SK-N-DZ (cell line): ENCODE data around the gene NT5DC4.

Experiments used
- DNase-seq: peaks from one replicate; pipeline ENCODE4 v3.0.0-alpha.2; 2015; ENCODE audit warnings: low spot score

NT5DC4 gene

DNA sequence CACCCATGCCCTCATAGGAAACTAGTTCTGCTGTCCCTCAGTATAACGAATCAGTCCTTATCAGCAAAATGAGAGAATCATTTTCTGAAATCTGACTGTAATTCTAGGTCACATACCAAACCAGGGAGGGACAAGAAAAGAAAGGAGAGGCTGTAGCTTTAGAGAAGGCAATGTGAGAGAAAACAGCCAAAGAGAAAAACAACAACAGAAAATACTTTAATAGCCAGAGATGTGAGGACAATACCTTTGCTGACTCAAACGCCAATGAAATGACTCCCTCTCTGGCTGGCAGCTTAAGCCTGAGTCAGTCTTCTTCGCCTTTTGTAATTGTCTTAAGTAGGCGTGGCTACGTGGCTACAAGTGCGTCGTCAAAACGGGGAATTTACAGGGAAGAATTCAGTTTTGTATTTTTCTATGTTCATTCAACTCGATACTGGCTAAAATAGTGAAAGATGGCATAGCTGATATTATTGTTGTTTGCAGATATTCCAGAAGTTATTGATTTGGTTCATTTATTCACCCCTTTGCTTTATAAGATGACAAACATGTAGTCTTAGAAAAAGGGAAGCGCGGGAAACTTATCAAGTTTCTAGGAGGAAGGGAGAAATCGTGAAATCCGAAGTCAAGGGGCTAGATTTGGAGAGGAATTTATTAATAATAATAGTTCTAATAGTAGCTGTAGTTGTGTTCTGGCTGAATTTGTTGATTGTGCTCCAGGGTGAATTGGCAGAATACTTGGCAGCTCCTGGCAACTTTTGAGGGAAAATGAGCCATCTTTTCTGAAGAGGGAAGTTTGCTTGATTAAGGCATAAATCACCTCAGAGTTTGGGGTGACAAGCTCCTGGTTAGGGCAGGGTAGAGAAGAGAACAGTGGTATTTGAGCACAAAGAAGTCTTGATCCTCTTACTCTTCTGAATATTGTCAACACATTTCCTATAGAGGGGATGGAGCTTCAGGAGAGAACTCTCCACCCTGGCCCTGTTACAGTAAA lies 63.7 kb downstream of the NT5DC4 start, which contains the start of gene IL1A:
TSS of gene IL1A (minus strand) at position 295 of the 991 bp plus-strand sequence. CDS start 723 bp downstream, outside the sequence.
- no peak for DNase-seq

DNA sequence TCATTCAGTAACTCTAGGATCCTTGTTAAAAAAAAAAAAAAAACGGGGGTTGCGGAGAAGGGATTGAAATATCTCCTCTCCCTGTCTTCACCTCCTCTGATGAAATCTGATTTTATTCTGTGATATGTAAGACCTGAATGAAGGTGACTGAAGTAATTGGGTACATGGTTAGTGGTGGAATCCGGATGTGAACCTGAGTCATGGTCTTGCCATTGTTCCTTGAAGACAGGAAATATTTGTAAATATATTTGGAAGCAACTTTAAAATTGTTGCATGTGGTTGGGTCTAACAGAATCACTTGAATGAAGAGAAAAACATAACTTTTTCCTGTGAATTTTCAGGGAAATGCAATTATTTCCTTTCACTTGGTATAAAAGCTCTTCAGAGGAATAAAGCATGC lies 66.5 kb downstream of the NT5DC4 start:
- DNase-seq, result no peak

- DNase-seq, result no peak
Measured at GRCh38 chr2:112787729-112788393, 67.0 kb downstream of the NT5DC4 start.

DNA sequence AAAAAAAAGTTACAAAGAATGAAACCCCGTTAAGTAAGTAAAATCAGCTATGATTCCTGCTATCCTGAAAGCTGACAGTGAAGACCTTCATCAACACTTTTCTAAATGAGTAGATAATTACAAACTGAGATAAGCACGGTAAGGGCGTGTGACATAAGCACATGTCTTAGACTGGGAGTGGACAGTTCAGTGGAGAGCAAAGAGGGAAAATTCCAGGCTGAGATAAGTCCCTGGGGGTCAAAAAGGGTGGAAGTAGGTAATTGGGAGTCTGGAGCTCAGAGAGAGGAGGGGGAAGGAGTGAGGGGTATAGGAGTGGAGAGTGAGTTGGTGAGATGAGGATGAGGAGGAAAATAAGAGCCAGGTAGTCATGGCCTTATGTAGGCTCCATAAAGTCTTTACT lies 67.8 kb downstream of the NT5DC4 start:
- DNase-seq, result no peak
